Hepatocyte (in vitro differentiated cells): ENCODE measurements around the gene NCOA4. TPM values are rescaled to one million over a fixed set of nuclear protein-coding genes. Genes with fewer than 3 reads are reported as not detected.
"Not testable (repeated sequence)": the region's sequence is repeated elsewhere in the genome, so short reads cannot be mapped to it uniquely, and the experiment has no call there.

Experiments used
- DNase-seq: peaks from one replicate; pipeline ENCODE4 v3.0.0-alpha.2; 2016; ENCODE audit warnings: low spot score
- H2AFZ ChIP-seq: fragments of 200-600 bp; sonication (generic); 2 replicates; pipeline ENCODE4 v1.6.0; 2016; ENCODE audit warnings: antibody characterized with exemption, mild to moderate bottlenecking
- H3K27ac ChIP-seq: fragments of 200-600 bp; sonication (generic); 2 replicates; pipeline ENCODE4 v1.5.1; 2016; ENCODE audit warnings: mild to moderate bottlenecking
- H3K27me3 ChIP-seq: fragments of 200-600 bp; sonication (generic); 2 replicates; pipeline ENCODE4 v1.6.1; 2016
- H3K36me3 ChIP-seq: fragments of 200-600 bp; sonication (generic); replicated peaks from 2 replicates; pipeline ENCODE4 v1.5.1; 2016; ENCODE audit warnings: low read depth; ENCODE audit not compliant: insufficient read depth
- H3K4me1 ChIP-seq: fragments of 200-600 bp; sonication (generic); 2 replicates; pipeline ENCODE4 v1.5.1; 2016; ENCODE audit warnings: mild to moderate bottlenecking, moderate library complexity; ENCODE audit not compliant: insufficient read depth
- H3K4me2 ChIP-seq: fragments of 200-600 bp; sonication (generic); 2 replicates; pipeline ENCODE4 v1.6.0; 2016
- H3K4me3 ChIP-seq: fragments of 200-600 bp; sonication (generic); 2 replicates; pipeline ENCODE4 v1.5.1; 2016; ENCODE audit warnings: mild to moderate bottlenecking
- H3K79me2 ChIP-seq: fragments of 200-600 bp; sonication (generic); 2 replicates; pipeline ENCODE4 v1.6.0; 2017; ENCODE audit warnings: mild to moderate bottlenecking
- H3K9me2 ChIP-seq: fragments of 200-600 bp; sonication (generic); replicated peaks from 2 replicates; pipeline ENCODE4 v1.6.0; 2017; ENCODE audit warnings: mild to moderate bottlenecking; ENCODE audit not compliant: insufficient read depth
- H3K9me3 ChIP-seq: fragments of 200-600 bp; sonication (generic); 2 replicates; pipeline ENCODE4 v1.5.1; 2016; ENCODE audit warnings: low read depth, mild to moderate bottlenecking
- H4K20me1 ChIP-seq: fragments of 200-600 bp; sonication (generic); 2 replicates; pipeline ENCODE4 v1.6.0; 2016; ENCODE audit warnings: mild to moderate bottlenecking; ENCODE audit not compliant: insufficient read depth, poor library complexity, severe bottlenecking
- EZH2 ChIP-seq: fragments of 200-600 bp; sonication (generic); IDR thresholded peaks from 2 replicates; pipeline ENCODE4 v1.6.1; 2016; ENCODE audit warnings: antibody characterized with exemption, mild to moderate bottlenecking, borderline replicate concordance
- EZH2phosphoT487 ChIP-seq: fragments of 200-600 bp; sonication (generic); IDR thresholded peaks from one replicate; pipeline ENCODE4 v1.6.1; 2018; ENCODE audit warnings: antibody characterized with exemption, mild to moderate bottlenecking, low read depth, moderate library complexity; ENCODE audit not compliant: unreplicated experiment, severe bottlenecking
- WGBS: methylation state at CpG from one replicate; pipeline ENCODE4 v1.1.6; 2016; ENCODE audit warnings: low lambda C conversion rate; ENCODE audit errors: missing lambda C conversion rate; 5-methylcytosine and 5-hydroxymethylcytosine counted together
- polyA plus RNA-seq: library from polyadenylated mRNA; unstranded; fragments of >200 nt; fragmentation: Nextera tagmentation; extraction: Ambion mirVana; gene quantifications from 2 replicates; pipeline ENCODE4 v1.2.1, GENCODE V29; 2016
- total RNA-seq: library from RNA; depleted of rRNA; stranded (reverse); fragments of >200 nt; gene quantifications from 2 replicates; pipeline ENCODE4 v1.2.3, GENCODE V29; 2014
- TF ChIP-seq, protein P1 (sequence below): fragments of 200-600 bp; sonication (generic); IDR thresholded peaks from 2 replicates; pipeline ENCODE4 v1.5.1; 2016; ENCODE audit warnings: antibody characterized with exemption, mild to moderate bottlenecking; ENCODE audit not compliant: poor library complexity

NCOA4 gene
- total and polyA plus RNA-seq, 2 experiments from 2014 or later: 81.8 to 171 TPM

DNA sequence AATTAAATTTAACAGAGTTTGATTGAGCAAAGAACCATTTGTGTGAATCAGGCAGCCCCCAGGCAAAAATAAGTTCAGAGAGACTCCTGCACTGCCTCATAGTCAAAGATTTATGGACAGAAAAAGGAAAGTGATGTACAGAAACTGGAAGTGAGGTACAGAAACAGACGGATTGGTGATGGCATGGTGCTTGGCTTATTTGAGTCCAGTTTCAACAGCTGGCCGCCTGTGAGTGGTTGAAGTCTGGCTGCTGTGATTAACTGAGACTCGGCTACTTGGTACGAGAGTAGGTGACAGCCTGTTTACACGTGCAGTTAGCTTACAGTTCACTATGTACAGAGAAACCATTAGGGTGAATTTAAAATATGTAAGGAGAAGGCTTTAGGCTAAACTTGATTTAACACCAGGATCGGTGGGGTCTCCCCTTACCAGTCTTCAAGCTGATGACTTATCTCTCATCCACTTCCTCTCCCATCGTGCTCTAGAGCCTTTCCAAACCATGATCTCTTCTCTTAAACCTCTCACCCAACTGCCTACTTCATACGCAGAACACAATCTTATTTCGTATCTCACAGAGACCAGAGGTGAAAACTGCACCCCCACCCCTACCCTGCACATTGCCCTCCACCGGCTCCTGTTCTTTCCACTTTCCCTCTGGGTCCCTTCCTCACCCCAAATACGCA lies 20.7 kb upstream of the NCOA4 start:
- H3K27me3 ChIP-seq: no peaks in the 10 kb centered on the region
- no peak for TF ChIP-seq EZH2
- no peak for TF ChIP-seq EZH2phosphoT487
- H3K4me3 ChIP-seq: no peak overlapping the region

DNA sequence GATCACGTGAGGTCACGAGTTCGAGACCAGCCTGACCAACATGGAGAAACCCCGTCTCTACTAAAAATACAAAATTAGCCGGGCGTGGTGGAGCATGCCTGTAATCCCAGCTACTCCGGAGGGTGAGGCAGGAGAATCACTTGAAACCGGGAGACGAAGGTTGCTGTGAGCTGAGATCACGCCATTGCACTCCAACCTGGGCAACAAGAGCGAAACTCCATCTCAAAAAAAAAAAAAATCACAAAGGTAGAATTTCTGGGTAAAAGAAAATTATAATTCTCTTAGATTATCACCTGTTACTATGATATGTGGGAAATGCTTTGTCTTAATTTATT lies 19.0 kb upstream of the NCOA4 start:
- H3K4me1 ChIP-seq, H3K4me2 ChIP-seq: not testable (repeated sequence)

More for the DNA sequence above, 20.7 kb upstream of the NCOA4 start:
- no peaks in the 10 kb centered on the region for H3K9me2 ChIP-seq
- 70% methylated on average over 11 of the region's 11 CpGs for WGBS
- H4K20me1 ChIP-seq: no peaks in the 10 kb centered on the region
- no peaks in the 10 kb centered on the region for H3K79me2 ChIP-seq
- no peaks in the 10 kb centered on the region for H3K36me3 ChIP-seq
- H3K4me2 ChIP-seq: no peak overlapping the region
- no peak for DNase-seq
- no peak overlapping the region for H2AFZ ChIP-seq
- H3K27ac ChIP-seq: no peak overlapping the region
- peaks cover 5% of the 10 kb centered on the region for H3K4me1 ChIP-seq
- no peaks in the 10 kb centered on the region for H3K9me3 ChIP-seq

DNA sequence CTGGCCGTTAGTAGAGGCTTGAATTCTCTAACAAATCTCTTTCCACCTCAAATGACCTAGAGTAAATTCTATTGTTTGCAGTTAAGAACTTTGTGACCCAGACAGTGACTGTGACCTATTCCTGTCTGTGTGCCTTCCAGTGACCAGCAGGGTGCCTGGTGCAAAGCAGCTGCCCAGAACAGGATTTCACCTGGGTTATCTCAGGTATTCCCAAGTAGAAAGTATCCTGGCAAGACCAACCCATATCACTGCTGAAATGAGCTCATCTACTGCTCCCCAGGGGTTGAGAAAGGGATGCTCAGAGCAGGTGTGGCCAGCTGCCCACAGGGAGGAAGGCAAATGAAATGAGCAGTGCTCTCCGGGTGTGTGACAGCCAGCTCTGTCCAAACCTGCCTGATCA lies 17.7 kb upstream of the NCOA4 start:
- 52% methylated on average over 2 of the region's 2 CpGs for WGBS

More for the DNA sequence above, 19.0 kb upstream of the NCOA4 start:
- not testable (repeated sequence) for H2AFZ ChIP-seq, H4K20me1 ChIP-seq, H3K9me3 ChIP-seq, H3K4me3 ChIP-seq, DNase-seq, H3K27me3 ChIP-seq, H3K79me2 ChIP-seq, H3K27ac ChIP-seq, H3K36me3 ChIP-seq, H3K9me2 ChIP-seq
- WGBS: 88% methylated on average over 11 of the region's 11 CpGs

DNA sequence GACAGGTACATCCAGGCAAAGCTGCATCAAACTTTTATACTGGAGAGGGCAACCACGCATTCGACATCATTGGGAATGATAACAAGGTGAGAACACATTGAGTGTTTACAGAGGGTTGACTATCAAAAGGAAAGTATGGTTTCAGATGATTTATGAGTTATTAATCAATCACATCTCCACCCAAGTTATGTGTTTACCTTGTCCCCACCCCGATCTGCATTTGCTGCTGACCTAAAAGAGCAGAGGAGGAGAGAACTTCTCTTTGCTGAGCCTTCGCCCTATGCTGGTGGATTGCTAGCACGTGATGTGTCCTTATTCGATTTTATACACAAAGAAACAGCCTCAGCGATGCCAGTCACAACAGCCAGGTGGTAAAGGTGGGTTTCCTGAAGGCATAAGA lies 15.8 kb upstream of the NCOA4 start, which contains the start of gene MSMB:
Gene MSMB (minus strand): TSS at position 9 of the 400 bp plus-strand sequence. CDS start 32 bp downstream, outside the sequence.
- H3K27ac ChIP-seq: no peak within 1 kb of the TSS
- no peak within 1 kb of the TSS for H2AFZ ChIP-seq
- no peak within 1 kb of the TSS for H3K4me3 ChIP-seq
- no peak within 1 kb of the TSS for H3K4me2 ChIP-seq
- no peaks in the 10 kb centered on the region for H3K9me3 ChIP-seq
- no peaks in the 10 kb centered on the region for H4K20me1 ChIP-seq
- H3K36me3 ChIP-seq: no peaks in the 10 kb centered on the region
- WGBS: 81% methylated on average over 7 of the region's 7 CpGs
- no peaks in the 10 kb centered on the region for H3K9me2 ChIP-seq
- no peaks in the 10 kb centered on the region for H3K27me3 ChIP-seq
- H3K79me2 ChIP-seq: no peaks in the 10 kb centered on the region
- no peak for TF ChIP-seq EZH2phosphoT487
- TF ChIP-seq, protein P1, sequence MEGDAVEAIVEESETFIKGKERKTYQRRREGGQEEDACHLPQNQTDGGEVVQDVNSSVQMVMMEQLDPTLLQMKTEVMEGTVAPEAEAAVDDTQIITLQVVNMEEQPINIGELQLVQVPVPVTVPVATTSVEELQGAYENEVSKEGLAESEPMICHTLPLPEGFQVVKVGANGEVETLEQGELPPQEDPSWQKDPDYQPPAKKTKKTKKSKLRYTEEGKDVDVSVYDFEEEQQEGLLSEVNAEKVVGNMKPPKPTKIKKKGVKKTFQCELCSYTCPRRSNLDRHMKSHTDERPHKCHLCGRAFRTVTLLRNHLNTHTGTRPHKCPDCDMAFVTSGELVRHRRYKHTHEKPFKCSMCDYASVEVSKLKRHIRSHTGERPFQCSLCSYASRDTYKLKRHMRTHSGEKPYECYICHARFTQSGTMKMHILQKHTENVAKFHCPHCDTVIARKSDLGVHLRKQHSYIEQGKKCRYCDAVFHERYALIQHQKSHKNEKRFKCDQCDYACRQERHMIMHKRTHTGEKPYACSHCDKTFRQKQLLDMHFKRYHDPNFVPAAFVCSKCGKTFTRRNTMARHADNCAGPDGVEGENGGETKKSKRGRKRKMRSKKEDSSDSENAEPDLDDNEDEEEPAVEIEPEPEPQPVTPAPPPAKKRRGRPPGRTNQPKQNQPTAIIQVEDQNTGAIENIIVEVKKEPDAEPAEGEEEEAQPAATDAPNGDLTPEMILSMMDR: no peak
- no peak for TF ChIP-seq EZH2
- H3K4me1 ChIP-seq: no peaks in the 10 kb centered on the region
- DNase-seq: no peak

More for the DNA sequence above, 17.7 kb upstream of the NCOA4 start:
- no peak for DNase-seq
- no peaks in the 10 kb centered on the region for H3K36me3 ChIP-seq
- no peaks in the 10 kb centered on the region for H3K27me3 ChIP-seq
- H3K27ac ChIP-seq: no peak overlapping the region
- no peak overlapping the region for H2AFZ ChIP-seq
- H4K20me1 ChIP-seq: no peaks in the 10 kb centered on the region
- H3K4me1 ChIP-seq: peaks cover 5% of the 10 kb centered on the region
- no peak overlapping the region for H3K4me2 ChIP-seq
- H3K79me2 ChIP-seq: no peaks in the 10 kb centered on the region
- no peak overlapping the region for H3K4me3 ChIP-seq
- H3K9me2 ChIP-seq: no peaks in the 10 kb centered on the region
- no peak for TF ChIP-seq EZH2phosphoT487
- TF ChIP-seq, protein P1: no peak
- TF ChIP-seq EZH2: no peak
- no peaks in the 10 kb centered on the region for H3K9me3 ChIP-seq
